Peyer's patch (tissue), 4 donors: ENCODE results near the gene PTPRK.
"Not testable (repeated sequence)": the region's sequence is repeated elsewhere in the genome, so short reads cannot be mapped to it uniquely, and the experiment has no call there.

Source experiments
- POLR2A ChIP-seq, 2 donors: fragments of 450-650 bp; IDR thresholded peaks; one replicate each; pipeline ENCODE4 v1.5.1; 2017; ENCODE audit warnings: antibody characterized with exemption in 2 of 2, mild to moderate bottlenecking in 2 of 2, moderate library complexity in 2 of 2
- TF ChIP-seq, protein P1 (sequence below), 6 experiments: fragments of 450-650 bp in 4 of 6; fragments of 200-600 bp in 2 of 6; sonication (generic) in 1 of 6; IDR thresholded peaks; one replicate each; pipeline ENCODE4 v1.5.1; 2017 to 2019; ENCODE audit warnings: antibody characterized with exemption in 6 of 6, mild to moderate bottlenecking in 3 of 6, moderate library complexity in 1 of 6

GRCh38 chr6:128434752-128435151 is 85.6 kb downstream of the PTPRK start:
- not testable (repeated sequence) for TF ChIP-seq POLR2A (IDR thresholded peaks at IDR 0.05)
- TF ChIP-seq, protein P1, sequence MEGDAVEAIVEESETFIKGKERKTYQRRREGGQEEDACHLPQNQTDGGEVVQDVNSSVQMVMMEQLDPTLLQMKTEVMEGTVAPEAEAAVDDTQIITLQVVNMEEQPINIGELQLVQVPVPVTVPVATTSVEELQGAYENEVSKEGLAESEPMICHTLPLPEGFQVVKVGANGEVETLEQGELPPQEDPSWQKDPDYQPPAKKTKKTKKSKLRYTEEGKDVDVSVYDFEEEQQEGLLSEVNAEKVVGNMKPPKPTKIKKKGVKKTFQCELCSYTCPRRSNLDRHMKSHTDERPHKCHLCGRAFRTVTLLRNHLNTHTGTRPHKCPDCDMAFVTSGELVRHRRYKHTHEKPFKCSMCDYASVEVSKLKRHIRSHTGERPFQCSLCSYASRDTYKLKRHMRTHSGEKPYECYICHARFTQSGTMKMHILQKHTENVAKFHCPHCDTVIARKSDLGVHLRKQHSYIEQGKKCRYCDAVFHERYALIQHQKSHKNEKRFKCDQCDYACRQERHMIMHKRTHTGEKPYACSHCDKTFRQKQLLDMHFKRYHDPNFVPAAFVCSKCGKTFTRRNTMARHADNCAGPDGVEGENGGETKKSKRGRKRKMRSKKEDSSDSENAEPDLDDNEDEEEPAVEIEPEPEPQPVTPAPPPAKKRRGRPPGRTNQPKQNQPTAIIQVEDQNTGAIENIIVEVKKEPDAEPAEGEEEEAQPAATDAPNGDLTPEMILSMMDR (IDR thresholded peaks at IDR 0.05), result not testable (repeated sequence)
